ENCODE data around the gene ZBTB8A.
"Not testable (repeated sequence)": the region's sequence is repeated elsewhere in the genome, so short reads cannot be mapped to it uniquely, and the experiment has no call there.

ZBTB8A gene

DNA sequence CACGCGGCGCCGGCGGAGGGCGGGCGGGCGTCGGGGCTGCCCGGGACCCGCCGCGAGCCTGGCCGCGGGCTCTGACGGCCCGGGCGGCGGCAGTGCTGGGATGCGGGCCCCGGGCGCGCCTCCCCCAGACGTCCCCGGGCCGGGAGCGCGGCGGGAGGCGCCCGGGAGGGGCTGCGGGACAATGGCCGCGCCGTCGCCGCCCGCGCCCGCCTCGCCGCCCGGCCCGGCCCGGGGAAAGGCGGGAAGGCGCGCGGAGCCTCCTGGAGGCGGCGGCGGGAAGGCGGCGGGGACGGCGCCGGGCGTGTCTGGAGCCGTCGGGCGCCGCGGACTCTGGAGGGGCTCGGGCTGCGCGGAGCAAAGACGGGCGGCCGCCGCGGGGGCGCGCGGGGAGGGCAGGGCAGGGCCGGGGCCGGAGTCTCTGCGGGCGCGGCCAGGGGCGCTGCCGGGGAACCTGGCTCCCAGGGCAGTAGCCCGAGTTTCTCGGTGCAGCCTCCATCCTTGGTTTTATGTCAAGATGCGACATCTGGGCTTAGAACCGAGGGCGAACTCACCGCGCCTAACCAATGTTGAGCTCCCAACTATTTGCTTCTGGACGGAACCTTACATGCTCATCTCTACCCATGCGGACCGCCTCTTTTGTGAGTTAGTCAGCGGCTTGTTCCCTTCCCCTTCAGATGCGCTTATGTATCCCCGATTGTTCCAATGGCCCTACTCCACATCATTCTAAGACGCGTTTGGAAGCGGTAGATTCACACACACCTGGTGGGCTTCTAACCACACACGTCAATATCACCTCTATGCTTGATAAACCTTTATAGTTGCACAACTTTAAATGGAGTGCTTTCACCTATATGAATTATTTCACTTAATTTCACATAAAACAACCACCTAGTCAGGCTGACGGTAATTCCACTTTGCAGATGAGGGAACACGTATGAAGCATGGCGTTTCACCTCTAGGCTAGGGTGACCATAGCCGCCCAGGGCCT, 651 bp downstream of the ZBTB8A start:
- DNase-seq: peak; percentile 58

DNA sequence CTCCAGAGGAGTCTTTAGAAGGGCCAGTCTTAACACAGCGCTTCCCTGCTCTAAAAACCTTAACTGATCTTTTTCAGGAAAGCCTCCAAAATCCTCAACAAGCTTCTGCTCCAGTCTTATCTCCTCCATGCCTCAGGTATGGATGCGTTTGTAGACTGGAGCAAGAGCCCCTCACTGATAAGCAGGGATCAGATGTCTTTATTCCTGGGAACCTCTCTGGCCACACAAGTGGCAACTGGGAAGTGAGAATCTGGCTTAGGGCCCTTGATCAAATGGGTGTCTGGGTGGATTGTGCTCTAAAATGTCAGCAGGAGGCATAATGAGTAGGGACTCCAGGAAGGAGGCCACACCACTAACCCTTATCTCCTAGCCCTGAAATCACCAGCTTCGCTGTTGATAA, 1.4 kb downstream of the ZBTB8A start:
- no peak for DNase-seq

DNA sequence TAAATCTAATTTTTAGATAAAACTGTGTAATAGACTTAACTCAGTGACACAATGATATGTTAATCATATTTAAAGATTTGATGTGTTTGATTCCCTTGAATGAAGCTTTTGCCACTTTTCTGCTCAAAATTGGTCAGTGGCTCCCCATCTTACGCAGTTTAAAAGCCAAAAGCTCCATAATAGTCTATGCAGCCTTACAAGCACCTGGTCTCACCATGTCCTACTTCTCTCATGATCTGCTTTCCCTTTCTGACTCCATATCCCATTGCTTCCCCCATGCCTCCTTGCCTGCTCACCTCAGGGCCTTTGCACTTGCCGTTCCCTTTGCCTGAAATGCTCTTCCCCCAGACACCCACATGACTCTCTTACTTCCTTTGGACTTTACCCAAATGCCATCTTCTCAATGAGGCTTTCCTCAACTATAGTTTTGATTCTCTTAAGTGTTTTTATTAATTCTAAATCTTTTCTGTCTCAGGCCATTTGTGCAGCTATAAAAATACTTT, 1.9 kb downstream of the ZBTB8A start:
- DNase-seq: no peak

DNA sequence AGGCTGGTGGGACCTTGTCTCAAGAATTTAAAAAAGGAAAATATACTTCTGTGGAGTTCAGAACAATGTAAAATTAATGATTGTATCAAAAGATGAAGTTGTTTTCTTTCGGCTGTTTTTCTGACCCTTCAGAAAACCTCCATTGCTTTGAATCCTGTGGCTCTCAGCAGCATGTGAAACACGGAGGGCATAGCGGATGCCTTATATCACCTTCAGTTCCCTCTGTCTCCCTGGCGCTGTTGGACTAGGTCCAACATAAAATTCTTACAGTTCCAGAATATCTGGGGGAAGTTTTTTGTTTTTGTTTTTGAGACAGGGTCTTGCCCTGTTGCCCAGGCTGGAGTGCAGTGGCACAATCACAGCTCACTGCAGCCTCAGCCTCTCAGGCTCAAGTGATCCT, 7.4 kb downstream of the ZBTB8A start:
- DNase-seq: no peak

DNA sequence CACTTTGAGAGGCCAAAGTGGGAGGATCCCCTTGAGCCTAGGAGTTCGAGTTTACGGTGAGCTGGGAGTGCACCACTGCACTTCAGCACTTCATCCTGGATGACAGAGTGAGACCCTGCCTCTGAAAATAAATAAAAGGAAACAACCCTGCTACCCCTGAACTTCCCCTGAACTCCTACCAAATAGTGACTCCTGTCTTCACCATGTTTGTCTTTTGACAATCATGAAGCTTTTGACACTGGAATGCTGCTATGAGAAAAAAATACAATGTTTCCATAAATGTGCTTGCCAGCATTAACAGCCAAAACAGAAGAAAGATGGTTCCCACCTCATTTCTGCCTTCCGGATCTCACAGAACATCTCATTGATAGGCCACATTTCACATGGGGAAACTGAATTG, 10.4 kb downstream of the ZBTB8A start:
- DNase-seq: no peak

DNA sequence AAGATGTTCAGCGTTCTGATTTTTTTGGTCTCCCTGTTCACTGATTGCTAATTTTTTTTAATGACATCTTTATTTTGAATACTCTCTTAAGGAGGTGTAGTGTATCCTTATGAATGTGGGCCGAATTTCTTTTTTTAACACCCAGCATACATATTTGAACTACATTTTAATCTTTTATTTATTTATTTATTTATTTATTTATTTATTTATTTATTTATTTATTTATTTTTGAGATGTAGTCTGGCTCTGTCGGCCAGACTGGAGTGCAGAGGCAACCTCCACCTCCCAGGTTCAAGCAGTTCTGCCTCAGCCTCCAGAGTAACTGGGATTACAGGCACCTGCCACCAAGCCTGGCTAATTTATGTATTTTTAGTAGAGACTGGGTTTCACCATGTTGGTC, 15.1 kb downstream of the ZBTB8A start:
- DNase-seq: no peak

DNA sequence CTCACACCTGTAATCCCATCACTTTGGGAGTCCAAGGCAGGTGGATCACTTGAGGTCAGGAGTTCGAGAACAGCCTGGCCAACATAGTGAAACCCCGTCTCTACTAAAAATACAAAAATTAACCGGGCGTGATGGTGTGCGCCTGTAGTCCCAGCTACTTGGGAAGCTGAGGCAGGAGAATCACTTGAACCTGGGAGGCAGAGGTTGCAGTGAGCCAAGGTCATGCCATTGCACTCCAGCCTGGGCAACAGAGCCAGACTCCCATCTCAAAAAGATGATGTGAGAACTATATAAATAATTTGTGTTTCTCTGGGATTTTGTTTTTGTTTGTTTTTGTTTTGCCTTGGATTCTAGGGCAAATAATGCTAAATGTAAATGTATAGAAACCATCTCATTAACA, 17.8 kb downstream of the ZBTB8A start:
- not testable (repeated sequence) for DNase-seq

DNA sequence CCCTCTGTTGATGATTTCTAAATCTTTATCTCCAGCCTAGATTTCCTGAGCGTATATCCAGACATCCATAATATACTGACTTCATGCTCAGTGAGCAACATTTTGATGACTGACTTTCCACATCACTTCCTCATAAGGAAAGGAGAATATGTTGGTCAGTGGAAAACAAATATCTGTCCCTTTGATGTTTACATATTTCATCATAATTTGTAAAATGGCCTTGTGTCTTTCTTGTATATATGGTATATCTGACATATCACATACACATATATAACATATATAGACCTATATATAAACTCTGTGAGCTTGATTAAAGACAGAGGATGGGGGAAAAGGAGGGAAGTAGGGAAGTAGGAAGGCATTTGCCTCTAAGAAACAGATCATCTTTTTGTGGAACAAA, 18.6 kb downstream of the ZBTB8A start:
- no peak for DNase-seq

DNA sequence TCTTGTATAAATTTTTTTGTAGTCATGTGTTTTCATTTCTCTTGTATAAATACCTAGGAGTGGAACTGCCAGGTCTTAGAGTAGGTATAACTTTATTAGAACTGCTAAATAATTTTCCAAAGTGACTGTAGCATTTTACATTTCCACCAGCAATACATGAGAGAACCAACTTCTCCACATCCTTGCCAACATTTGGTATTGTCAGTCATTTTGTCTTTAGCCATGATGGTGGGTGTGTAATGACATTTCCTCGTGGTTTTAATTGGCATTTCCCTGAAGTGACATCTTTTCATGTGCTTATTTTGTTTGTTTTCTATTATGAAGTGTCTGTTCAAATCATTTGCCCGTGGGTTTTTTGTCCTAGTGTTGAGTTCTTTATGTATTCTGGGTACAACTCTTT, 29.7 kb downstream of the ZBTB8A start:
- DNase-seq: no peak

DNA sequence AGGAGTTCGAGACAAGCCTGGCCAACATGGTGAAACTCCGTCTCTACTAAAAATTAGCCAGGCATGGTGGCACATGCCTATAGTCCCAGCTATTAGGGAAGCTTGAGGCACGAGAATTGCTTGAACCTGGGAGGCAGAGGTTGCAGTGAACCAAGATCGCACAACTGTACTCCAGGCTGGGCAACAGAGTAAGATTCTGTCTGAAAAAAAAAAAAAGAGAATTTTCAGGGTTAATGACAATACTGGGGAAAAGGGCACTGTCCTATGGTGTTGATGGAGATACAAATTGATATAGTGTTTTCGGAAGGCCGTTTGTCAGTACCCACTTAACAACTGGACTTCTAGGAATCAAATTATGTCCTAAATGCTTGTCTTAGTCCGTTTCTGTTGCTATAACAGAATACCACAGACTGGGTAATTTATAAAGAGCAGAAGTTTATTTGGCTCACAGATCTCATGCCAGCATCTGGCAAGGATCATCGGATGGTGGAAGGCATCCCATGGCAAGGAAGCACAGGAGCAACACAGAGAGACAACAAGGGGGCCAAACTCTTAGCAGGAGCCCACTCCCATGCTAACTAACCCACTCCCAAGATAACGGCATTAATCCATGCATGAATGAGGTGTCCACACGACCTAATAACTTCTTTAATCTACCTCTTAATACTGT, 41.3 kb downstream of the ZBTB8A start:
- DNase-seq: no peak

DNA sequence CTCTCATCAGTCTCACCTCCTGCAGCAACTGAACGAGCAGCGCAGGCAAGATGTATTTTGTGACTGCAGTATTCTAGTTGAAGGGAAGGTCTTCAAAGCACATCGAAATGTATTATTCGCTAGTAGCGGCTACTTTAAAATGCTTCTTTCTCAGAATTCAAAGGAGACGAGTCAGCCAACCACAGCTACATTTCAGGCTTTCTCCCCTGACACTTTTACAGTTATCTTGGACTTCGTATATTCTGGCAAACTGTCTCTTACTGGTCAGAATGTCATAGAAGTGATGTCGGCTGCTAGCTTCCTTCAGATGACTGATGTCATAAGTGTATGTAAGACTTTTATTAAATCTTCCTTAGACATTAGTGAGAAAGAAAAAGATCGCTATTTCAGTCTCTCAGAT, 53.7 kb downstream of the ZBTB8A start:
- no peak for DNase-seq

DNA sequence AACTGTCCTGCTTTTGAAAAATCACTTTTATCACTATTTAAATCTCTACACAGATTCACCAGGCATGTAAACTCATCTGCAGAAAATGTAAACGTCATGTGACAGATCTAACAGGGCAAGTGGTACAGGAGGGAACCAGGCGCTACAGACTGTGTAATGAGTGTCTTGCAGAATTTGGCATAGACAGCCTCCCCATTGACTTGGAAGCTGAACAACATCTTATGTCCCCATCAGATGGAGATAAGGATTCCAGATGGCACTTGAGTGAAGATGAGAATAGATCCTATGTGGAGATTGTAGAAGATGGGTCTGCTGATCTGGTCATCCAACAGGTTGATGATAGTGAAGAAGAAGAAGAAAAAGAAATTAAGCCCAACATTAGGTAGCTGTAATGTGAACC, 60.8 kb downstream of the ZBTB8A start:
- DNase-seq: no peak

DNA sequence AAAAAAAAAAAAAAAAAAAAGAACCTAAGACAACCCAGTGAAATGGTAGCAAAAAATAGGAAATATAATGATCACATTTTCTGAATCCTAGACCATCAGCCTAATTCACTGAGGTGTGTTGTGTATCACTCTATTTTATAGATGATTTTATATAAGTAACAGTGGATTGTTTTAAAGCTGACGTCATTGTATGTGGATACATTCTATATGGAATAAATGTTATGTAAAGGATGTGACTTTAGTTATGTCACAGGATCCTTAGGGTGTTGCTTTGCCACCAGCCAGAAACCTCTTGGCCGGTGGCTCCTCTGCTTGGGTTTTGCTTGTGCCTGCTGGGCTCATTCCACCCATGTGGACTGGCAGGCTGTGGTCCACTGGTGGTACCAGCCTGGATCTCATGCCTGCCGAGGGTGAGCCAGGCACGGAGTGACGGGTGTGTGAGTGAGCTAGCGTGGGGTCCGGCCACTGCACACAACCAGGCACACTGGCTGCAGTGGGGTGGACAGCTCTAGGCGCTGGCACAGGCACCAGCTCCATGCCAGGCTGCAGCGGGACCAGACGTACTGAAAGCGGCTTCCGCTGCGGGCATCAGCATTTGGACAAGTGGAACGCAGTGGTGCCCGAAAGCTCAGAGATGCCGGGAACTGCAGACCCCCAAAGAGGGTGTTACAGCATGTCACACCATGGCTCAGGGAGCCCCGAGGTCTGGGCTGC, 66.6 kb downstream of the ZBTB8A start:
- DNase-seq: no peak

DNA sequence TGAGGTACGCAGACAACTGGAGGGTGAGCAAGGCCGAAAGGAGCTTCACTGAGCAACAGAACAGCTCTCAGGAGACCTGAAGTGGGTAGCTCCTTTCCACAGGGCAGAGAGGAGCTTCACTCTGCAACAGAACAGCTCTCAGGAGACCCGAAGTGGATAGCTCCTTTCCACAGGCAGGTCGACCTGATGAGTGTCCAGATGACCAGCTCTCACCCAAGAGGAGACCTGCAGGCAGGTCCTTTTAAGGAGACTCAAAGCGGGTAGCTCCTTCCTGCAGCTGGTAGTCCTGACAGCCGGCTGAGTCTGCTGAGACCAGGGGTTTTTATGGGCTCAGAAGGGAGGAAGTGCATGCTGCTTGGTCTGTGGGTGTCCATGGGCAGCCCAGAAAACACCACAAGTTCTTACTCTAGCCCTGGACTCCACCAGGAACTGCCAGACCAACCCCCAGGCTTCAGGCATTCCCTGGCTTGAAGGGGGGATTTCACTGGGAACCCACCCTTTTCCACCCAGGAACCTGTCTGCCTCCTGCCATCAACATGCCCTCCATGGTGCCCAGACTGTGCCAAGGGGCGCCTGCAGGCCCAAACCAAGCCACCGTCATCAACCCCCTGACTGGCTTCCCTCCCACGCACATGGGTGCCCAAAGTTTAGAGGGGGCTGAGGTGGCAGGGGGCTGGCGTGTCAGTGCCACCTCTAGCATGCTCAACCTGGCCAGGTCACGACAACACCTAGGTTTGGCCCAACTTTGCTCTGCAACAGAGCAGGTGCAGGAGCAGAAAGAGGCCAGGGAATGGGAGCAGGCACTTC, 67.5 kb downstream of the ZBTB8A start:
- DNase-seq: no peak

DNA sequence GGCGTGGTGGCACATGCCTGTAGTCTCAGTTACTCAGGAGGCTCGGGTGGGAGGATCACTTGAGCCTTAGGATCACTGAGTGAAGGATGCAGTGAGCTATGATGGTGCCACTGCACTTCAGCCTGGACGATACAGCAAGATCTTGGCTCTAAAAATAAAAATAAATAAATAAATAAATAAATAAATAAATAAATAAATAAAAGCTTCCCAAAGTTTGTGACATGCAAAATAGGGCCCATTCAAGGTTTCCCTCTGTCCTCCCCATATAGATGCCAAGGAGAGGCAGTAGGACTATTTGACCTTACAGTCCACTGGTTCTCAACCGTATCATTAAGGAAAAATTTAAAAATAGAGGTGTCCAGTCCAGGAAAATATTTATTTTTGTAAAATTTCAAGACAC, 70.0 kb downstream of the ZBTB8A start:
- DNase-seq: no peak

DNA sequence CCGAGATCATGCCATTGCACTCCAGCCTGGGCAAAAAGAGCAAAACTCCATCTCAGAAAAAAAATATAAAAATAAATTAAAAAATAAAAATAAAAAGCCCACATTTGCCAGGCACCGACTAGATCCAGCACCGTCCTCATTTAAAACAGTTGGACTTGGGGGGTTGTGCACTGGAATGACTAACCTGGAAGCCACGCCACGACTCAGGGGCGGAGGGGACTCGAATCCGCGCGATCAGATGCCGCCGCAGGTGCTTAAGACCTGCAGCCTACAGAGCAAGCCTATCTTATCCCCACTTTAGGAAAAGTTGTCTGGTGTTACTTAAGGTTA, 72.6 kb downstream of the ZBTB8A start:
- DNase-seq: no peak

DNA sequence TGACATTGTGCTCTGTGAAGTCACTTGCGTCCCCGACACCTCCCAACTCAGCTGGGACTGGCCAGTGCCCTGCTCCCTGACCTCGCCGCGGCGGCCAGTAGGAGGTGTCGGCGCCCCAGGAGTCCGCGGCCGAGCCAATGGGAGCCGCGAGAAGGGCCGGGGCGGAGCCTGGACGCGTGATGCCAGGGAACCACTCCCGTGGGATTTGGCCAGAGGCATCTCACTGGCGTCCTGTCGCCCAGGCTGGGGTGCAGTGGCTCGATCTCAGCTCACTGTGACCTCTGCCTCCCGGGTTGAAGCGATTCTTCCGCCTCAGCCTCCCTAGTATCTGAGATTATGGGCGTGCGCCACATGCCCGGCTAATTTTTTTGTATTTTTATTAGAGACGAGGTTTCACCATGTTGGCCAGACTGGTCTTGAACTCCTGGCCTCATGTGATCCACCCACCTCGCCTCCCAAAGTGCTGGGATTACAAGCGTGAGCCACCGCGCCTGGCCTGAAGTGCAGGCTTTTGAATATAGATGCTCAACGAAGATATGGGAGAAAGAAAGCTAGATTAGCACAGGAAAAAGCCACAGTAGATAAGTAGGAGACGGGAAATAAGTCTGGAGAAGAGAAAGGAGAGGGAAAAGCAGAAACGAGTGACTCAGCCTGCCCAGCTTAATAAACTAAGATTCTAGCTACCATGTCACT, 73.1 kb downstream of the ZBTB8A start:
- DNase-seq: no peak

DNA sequence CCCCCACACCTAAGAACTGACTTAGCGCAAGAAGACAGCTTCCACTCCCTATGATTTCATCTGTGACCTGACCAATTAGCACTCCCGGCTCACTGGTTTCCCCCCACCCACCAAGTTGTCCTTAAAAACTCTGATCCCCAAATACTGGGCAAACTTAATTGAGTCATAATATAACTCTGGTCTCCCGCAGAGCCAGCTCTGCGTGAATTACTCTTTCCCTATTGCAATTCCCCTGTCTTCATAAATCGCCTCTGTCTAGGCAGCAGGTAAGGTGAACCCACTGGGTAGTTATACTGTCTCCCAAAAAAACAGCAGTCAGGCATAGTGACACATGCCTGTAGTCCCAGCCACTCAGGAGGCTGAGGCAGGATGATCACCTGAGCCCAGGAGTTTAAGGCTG, 74.2 kb downstream of the ZBTB8A start:
- DNase-seq: no peak

DNA sequence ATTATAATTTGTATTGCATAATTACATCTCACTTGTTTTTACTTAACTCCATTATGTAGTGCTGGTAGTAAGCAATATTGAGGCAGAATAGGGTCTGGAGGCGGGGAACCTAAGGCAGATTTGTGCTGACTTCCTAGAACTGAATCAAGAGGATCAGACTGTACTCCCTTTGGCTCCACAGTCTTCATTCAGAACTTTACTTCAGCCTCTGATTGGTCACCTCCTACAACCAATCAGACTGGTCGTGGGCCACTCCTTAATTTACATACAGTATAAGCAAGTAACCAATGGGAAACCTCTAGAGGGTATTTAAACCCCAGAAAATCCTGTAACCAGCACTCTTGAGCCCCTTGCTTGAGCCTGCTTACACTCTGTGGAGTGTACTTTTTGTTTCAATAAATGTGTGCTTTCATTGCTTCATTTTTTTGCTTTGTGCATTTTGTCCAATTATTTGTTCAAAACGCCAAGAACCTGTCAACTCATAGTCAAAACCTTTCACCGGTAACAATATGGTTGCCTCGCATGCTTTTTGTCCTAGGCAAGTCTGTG, 79.5 kb downstream of the ZBTB8A start:
- no peak for DNase-seq

DNA sequence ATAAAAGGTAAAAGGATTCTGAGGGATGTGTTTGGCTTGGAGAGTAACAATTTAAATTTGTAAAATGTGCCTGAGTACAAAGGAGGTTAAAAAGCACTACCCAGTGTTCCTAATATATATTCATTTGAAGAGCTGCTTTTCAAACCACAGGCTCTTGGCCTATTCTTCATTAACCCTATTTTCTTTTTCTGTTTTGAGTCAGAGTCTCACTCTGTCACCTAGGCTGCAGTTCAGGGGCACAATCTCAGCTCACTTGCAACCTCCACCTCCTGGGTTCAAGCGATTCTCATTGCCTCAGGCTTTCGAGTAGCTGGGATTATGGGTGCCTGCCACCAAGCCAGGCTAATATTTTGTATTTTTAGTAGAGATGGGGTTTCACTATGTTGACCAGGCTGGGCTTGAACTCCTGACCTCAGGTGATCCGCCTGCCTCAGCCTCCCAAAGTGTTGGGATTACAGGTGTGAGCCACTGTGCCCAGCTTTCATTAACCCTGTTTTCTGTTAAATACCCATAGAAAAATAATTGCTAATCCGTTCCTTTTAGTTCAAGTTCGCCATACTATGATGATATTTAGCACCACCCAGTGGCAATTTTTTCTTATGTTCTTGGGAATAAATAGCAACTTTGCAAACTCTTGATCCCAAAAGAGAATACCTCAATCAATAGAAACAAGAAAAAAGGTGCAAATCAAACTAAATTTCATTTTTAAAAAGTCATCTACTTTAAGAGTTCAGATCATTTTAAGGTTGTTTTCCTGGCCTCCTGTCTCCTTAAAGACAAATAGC, 80.7 kb downstream of the ZBTB8A start:
- DNase-seq: no peak

DNA sequence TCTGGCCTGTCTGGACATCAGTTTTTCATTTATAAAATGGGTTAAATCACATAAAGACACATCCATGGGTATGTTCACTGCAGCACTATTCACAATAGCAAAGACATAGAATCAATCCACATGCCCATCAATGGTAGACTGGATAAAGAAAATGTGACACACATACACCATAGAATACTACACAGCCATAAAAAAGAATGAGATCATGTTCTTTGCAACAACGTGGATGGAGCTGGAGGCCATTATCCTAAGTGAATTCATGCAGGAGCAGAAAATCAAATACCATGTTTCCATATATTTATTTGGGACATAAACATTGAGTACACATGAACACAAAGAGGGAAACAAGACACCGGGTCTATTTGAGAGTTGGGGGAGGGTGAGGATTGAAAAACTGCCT, 83.0 kb downstream of the ZBTB8A start:
- DNase-seq: no peak

Data from KG1 (cell line).